Measurements from ENCODE around the gene FBXW9.
A peak's percentile ranks its signal among the peaks of the same experiment; 100 is the strongest.

The FBXW9 gene

GRCh38 chr19:12670159-12670928, 26.1 kb downstream of the FBXW9 start:
- H3K4me3 ChIP-seq (ENCODE audit: control insufficient read depth, low read depth, low read length), result peak overlapping the region; percentile 93
- no peak for TF ChIP-seq CTCF (conservative IDR thresholded peaks at IDR 0.05; ENCODE audit: control insufficient read depth, insufficient read depth, low read depth, low read length)
- no peak for DNase-seq (ENCODE audit: low read depth)

- peak; percentile 85 for DNase-seq (ENCODE audit: low read depth)
- TF ChIP-seq CTCF (conservative IDR thresholded peaks at IDR 0.05; ENCODE audit: control insufficient read depth, insufficient read depth, low read depth, low read length), result no peak
- H3K4me3 ChIP-seq (ENCODE audit: control insufficient read depth, low read depth, low read length), result peak overlapping the region; percentile 93
Observed at GRCh38 chr19:12669270-12670158, 26.9 kb downstream of the FBXW9 start.

- no peak for TF ChIP-seq CTCF (conservative IDR thresholded peaks at IDR 0.05; ENCODE audit: control insufficient read depth, insufficient read depth, low read depth, low read length)
- peak overlapping the region; percentile 93 for H3K4me3 ChIP-seq (ENCODE audit: control insufficient read depth, low read depth, low read length)
- peak; percentile 60 for DNase-seq (ENCODE audit: low read depth)
Observed at GRCh38 chr19:12668932-12669269, 27.5 kb downstream of the FBXW9 start.

GRCh38 chr19:12668346-12668745, 28.1 kb downstream of the FBXW9 start:
- no peak for TF ChIP-seq CTCF (conservative IDR thresholded peaks at IDR 0.05; ENCODE audit: control insufficient read depth, insufficient read depth, low read depth, low read length)
- DNase-seq (ENCODE audit: low read depth), result no peak
- H3K4me3 ChIP-seq (ENCODE audit: control insufficient read depth, low read depth, low read length), result peak overlapping the region; percentile 93

- TF ChIP-seq CTCF (conservative IDR thresholded peaks at IDR 0.05; ENCODE audit: control insufficient read depth, insufficient read depth, low read depth, low read length), result no peak
- no peak overlapping the region for H3K4me3 ChIP-seq (ENCODE audit: control insufficient read depth, low read depth, low read length)
- DNase-seq (ENCODE audit: low read depth), result no peak
Observed at GRCh38 chr19:12667731-12668302, 28.6 kb downstream of the FBXW9 start.

- no peak for TF ChIP-seq CTCF (conservative IDR thresholded peaks at IDR 0.05; ENCODE audit: control insufficient read depth, insufficient read depth, low read depth, low read length)
- H3K4me3 ChIP-seq (ENCODE audit: control insufficient read depth, low read depth, low read length), result peak within 1 kb of the TSS; percentile 68
- DNase-seq (ENCODE audit: low read depth), result peak; percentile 40
Observed at GRCh38 chr19:12666265-12667048, 30.0 kb downstream of the FBXW9 start, which contains the start of the genes MAN2B1 and WDR83. Gene MAN2B1, minus strand, starts transcription at chr19:12666742. Its CDS starts 41 bp downstream, at chr19:12666701. Gene WDR83, plus strand, starts transcription at chr19:12666807. Its CDS starts 2,984 bp downstream, at chr19:12669791.

All from fibroblast of mammary gland (primary cell).